ENCODE measurements around the gene ROBO1.

GRCh38 chr3:79326642-79327041 is 441.2 kb downstream of the ROBO1 start:
- TF ChIP-seq CTCF (IDR thresholded peaks at IDR 0.05; ENCODE audit: insufficient read depth, low read depth, low read length) (no peak), EZH2 (IDR thresholded peaks at IDR 0.05; ENCODE audit: insufficient read depth, low read length) (no peak)
